Lower lobe of right lung (tissue), 2 donors: ENCODE results near the gene TIMM23. TPM values are rescaled to one million over a fixed set of nuclear protein-coding genes. Genes with fewer than 3 reads are reported as not detected.
"Not testable (repeated sequence)": the region's sequence is repeated elsewhere in the genome, so short reads cannot be mapped to it uniquely, and the experiment has no call there.

Experiments used
- ATAC-seq, 2 donors: fragments of 200-7000 bp; cut with Tn5 transposase; one replicate each; pipeline ENCODE4 v1.9.1; 2020 to 2022; ENCODE audit warnings: mild to moderate bottlenecking in 2 of 2, moderate library complexity in 2 of 2
- DNase-seq: peaks from one replicate; pipeline ENCODE4 v3.0.0-alpha.2; 2020
- H3K27ac ChIP-seq: fragments of 200-600 bp; one replicate; pipeline ENCODE4 v1.8.0; 2022
- H3K27me3 ChIP-seq: fragments of 200-600 bp; one replicate; pipeline ENCODE4 v1.8.0; 2022; ENCODE audit warnings: low read depth
- H3K36me3 ChIP-seq: fragments of 200-600 bp; one replicate; pipeline ENCODE4 v1.8.0; 2022; ENCODE audit warnings: mild to moderate bottlenecking
- H3K4me1 ChIP-seq: fragments of 200-600 bp; one replicate; pipeline ENCODE4 v1.8.0; 2022
- H3K4me3 ChIP-seq: fragments of 200-600 bp; one replicate; pipeline ENCODE4 v1.8.0; 2022; ENCODE audit warnings: mild to moderate bottlenecking
- H3K9me3 ChIP-seq: fragments of 200-600 bp; one replicate; pipeline ENCODE4 v1.8.0; 2022
- CTCF ChIP-seq: fragments of 200-600 bp; IDR thresholded peaks from one replicate; pipeline ENCODE4 v1.8.0; 2022; ENCODE audit warnings: antibody characterized with exemption, mild to moderate bottlenecking
- intact Hi-C: fragments of 100-400 bp; cut with DNase I; formaldehyde crosslinking; loops from one replicate; pipeline ENCODE4 v1.11.0; 2022
- total RNA-seq: library from RNA; stranded (reverse); fragmentation: NEBNext Ultra II Directional; extraction: Animal tissue kit (Norgen Biotek cat#: 25700); gene quantifications from one replicate; pipeline ENCODE4 v1.2.1, GENCODE V29; 2021
- donor health status: DM: no; HTN: yes; CAD: no; lungs with severe emphysema.

The TIMM23 gene
- total RNA-seq, 1 donor from 2014 or later, result 34.2 TPM

- H3K27me3 ChIP-seq, intact Hi-C loops, H3K36me3 ChIP-seq, ATAC-seq, H3K27ac ChIP-seq, DNase-seq, H3K9me3 ChIP-seq: not testable (repeated sequence)
- Histone ChIP-seq H3K4me1 (peaks cover 23% of the 10 kb centered on the region), H3K4me3 (peak overlapping the region; percentile 84)
These were observed 1.3 kb upstream of the TIMM23 start for GRCh38 chr10:45971019-45971418.

GRCh38 chr10:45971742-45972105 is 565 bp upstream of the TIMM23 start:
- ATAC-seq, result peak; percentile 62 to 64
- DNase-seq, H3K27me3 ChIP-seq, intact Hi-C loops, H3K9me3 ChIP-seq, H3K36me3 ChIP-seq: not testable (repeated sequence)
- H3K4me3 ChIP-seq, result peak overlapping the region; percentile 84
- peaks cover 23% of the 10 kb centered on the region for H3K4me1 ChIP-seq
- peak overlapping the region; percentile 79 for H3K27ac ChIP-seq

- Histone ChIP-seq H3K4me1 (peaks cover 23% of the 10 kb centered on the region), H3K4me3 (peak overlapping the region; percentile 84), H3K27ac (peak overlapping the region; percentile 79)
- DNase-seq, H3K27me3 ChIP-seq, H3K36me3 ChIP-seq, H3K9me3 ChIP-seq, intact Hi-C loops: not testable (repeated sequence)
- peak; percentile 7 to 39 for ATAC-seq
These were observed 502 bp downstream of the TIMM23 start for GRCh38 chr10:45972813-45973169.

GRCh38 chr10:45974041-45974440 is 1.8 kb downstream of the TIMM23 start:
- intact Hi-C loops, H3K9me3 ChIP-seq, H3K27me3 ChIP-seq, ATAC-seq, H3K4me3 ChIP-seq, H3K27ac ChIP-seq, DNase-seq: not testable (repeated sequence)
- peaks cover 23% of the 10 kb centered on the region for H3K4me1 ChIP-seq
- H3K36me3 ChIP-seq, result peaks cover 16% of the 10 kb centered on the region

- not testable (repeated sequence) for ATAC-seq
These were observed 6.3 kb downstream of the TIMM23 start for GRCh38 chr10:45978554-45978953.

GRCh38 chr10:45981367-45981766 is 9.1 kb downstream of the TIMM23 start:
- H3K36me3 ChIP-seq, result peaks cover 54% of the 10 kb centered on the region
- intact Hi-C loops, DNase-seq, H3K4me1 ChIP-seq, ATAC-seq, H3K9me3 ChIP-seq, H3K4me3 ChIP-seq, H3K27me3 ChIP-seq, H3K27ac ChIP-seq: not testable (repeated sequence)

More at GRCh38 chr10:45978554-45978953, 6.3 kb downstream of the TIMM23 start:
- H3K27ac ChIP-seq, H3K9me3 ChIP-seq, H3K27me3 ChIP-seq, intact Hi-C loops, H3K4me1 ChIP-seq, DNase-seq, H3K4me3 ChIP-seq: not testable (repeated sequence)
- H3K36me3 ChIP-seq, result peaks cover 31% of the 10 kb centered on the region

GRCh38 chr10:45983538-45984186 is 11.4 kb downstream of the TIMM23 start:
- H3K27ac ChIP-seq, H3K27me3 ChIP-seq, intact Hi-C loops, DNase-seq, H3K4me1 ChIP-seq, H3K4me3 ChIP-seq, H3K9me3 ChIP-seq: not testable (repeated sequence)
- peaks cover 60% of the 10 kb centered on the region for H3K36me3 ChIP-seq
- peak; percentile 32 for TF ChIP-seq CTCF
- ATAC-seq, result peak; percentile 78 to 82

- DNase-seq, H3K27me3 ChIP-seq, H3K9me3 ChIP-seq, H3K4me1 ChIP-seq, ATAC-seq, intact Hi-C loops, H3K27ac ChIP-seq, H3K4me3 ChIP-seq: not testable (repeated sequence)
- H3K36me3 ChIP-seq, result peaks cover 62% of the 10 kb centered on the region
These were observed 12.2 kb downstream of the TIMM23 start for GRCh38 chr10:45984473-45984872.

- H3K9me3 ChIP-seq, ATAC-seq, DNase-seq, H3K4me3 ChIP-seq, H3K27me3 ChIP-seq, intact Hi-C loops, H3K27ac ChIP-seq, H3K4me1 ChIP-seq: not testable (repeated sequence)
- H3K36me3 ChIP-seq, result peaks cover 67% of the 10 kb centered on the region
These were observed 13.3 kb downstream of the TIMM23 start for GRCh38 chr10:45985590-45985989.

GRCh38 chr10:45997557-45997956 is 25.3 kb downstream of the TIMM23 start:
- H3K27me3 ChIP-seq, result no peaks in the 10 kb centered on the region
- ATAC-seq, result no peak
- no peaks in the 10 kb centered on the region for H3K4me1 ChIP-seq
- no peak overlapping the region for H3K27ac ChIP-seq
- no peak overlapping the region for H3K4me3 ChIP-seq
- intact Hi-C loops, result no loop called here
- no peaks in the 10 kb centered on the region for H3K9me3 ChIP-seq
- no peak for TF ChIP-seq CTCF
- peaks cover 69% of the 10 kb centered on the region for H3K36me3 ChIP-seq
- DNase-seq, result no peak
